ENCODE data around the gene TBC1D16.

- TF ChIP-seq, protein P1, sequence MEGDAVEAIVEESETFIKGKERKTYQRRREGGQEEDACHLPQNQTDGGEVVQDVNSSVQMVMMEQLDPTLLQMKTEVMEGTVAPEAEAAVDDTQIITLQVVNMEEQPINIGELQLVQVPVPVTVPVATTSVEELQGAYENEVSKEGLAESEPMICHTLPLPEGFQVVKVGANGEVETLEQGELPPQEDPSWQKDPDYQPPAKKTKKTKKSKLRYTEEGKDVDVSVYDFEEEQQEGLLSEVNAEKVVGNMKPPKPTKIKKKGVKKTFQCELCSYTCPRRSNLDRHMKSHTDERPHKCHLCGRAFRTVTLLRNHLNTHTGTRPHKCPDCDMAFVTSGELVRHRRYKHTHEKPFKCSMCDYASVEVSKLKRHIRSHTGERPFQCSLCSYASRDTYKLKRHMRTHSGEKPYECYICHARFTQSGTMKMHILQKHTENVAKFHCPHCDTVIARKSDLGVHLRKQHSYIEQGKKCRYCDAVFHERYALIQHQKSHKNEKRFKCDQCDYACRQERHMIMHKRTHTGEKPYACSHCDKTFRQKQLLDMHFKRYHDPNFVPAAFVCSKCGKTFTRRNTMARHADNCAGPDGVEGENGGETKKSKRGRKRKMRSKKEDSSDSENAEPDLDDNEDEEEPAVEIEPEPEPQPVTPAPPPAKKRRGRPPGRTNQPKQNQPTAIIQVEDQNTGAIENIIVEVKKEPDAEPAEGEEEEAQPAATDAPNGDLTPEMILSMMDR (conservative IDR thresholded peaks at IDR 0.05; ENCODE audit: low read length), result no peak
- no peak for TF ChIP-seq EZH2phosphoT487 (IDR thresholded peaks at IDR 0.05; ENCODE audit: borderline replicate concordance, low read depth, low read length)
Observed at GRCh38 chr17:79968116-79968515, 67.6 kb downstream of the TBC1D16 start.

Measured in OCI-LY7 (cell line).